H9 (cell line): ENCODE data around the gene TMEM219. TPM values are rescaled to one million over a fixed set of nuclear protein-coding genes. Genes with fewer than 3 reads are reported as not detected.

Source experiments
- DNase-seq: peaks from one replicate; pipeline ENCODE4 v3.0.0-alpha.2; 2017
- H2AFZ ChIP-seq: one replicate; pipeline ENCODE4 v1.6.1; 2013; ENCODE audit warnings: mild to moderate bottlenecking, low read length, control low read depth, moderate library complexity
- H2AK5ac ChIP-seq: 2 replicates; pipeline ENCODE4 v1.6.1; 2013; ENCODE audit warnings: low read length, control low read depth, mixed read lengths; ENCODE audit not compliant: insufficient read length
- H2BK120ac ChIP-seq: one replicate; pipeline ENCODE4 v1.6.1; 2013; ENCODE audit warnings: low read depth, mild to moderate bottlenecking, low read length, control low read depth, inconsistent platforms; ENCODE audit not compliant: poor library complexity, severe bottlenecking
- H2BK12ac ChIP-seq: 2 replicates; pipeline ENCODE4 v1.6.1; 2013; ENCODE audit warnings: low read length, control low read depth, mixed read lengths, low read depth; ENCODE audit not compliant: insufficient read length
- H2BK15ac ChIP-seq: 2 replicates; pipeline ENCODE4 v1.6.1; 2013; ENCODE audit warnings: low read depth, low read length, control low read depth
- H2BK20ac ChIP-seq: one replicate; pipeline ENCODE4 v1.6.1; 2013; ENCODE audit warnings: low read depth, mild to moderate bottlenecking, low read length, control low read depth, inconsistent platforms; ENCODE audit not compliant: poor library complexity, severe bottlenecking
- H2BK5ac ChIP-seq: 2 replicates; pipeline ENCODE4 v1.6.1; 2013; ENCODE audit warnings: low read length, control low read depth, mixed read lengths; ENCODE audit not compliant: insufficient read length
- H3K14ac ChIP-seq: 2 replicates; pipeline ENCODE4 v1.6.1; 2013; ENCODE audit warnings: low read length, control low read depth; ENCODE audit not compliant: insufficient read depth
- H3K18ac ChIP-seq: 2 replicates; pipeline ENCODE4 v1.6.1; 2013; ENCODE audit warnings: low read depth, mild to moderate bottlenecking, mixed read lengths, low read length, control low read depth; ENCODE audit not compliant: insufficient read length
- H3K23ac ChIP-seq: 2 replicates; pipeline ENCODE4 v1.6.1; 2013; ENCODE audit warnings: low read length, control low read depth, mixed read lengths, low read depth; ENCODE audit not compliant: insufficient read length
- H3K23me2 ChIP-seq: 2 replicates; pipeline ENCODE4 v1.6.1; 2013; ENCODE audit warnings: low read depth, mild to moderate bottlenecking, mixed read lengths, low read length, control low read depth; ENCODE audit not compliant: insufficient read length, poor library complexity, severe bottlenecking
- H3K27ac ChIP-seq: 2 replicates; pipeline ENCODE4 v1.5.1; 2013; ENCODE audit warnings: low read length, control low read depth, mixed read lengths, low read depth; ENCODE audit not compliant: insufficient read length
- H3K27me3 ChIP-seq: 2 replicates; pipeline ENCODE4 v1.6.1; 2013; ENCODE audit warnings: low read length, control low read depth, inconsistent platforms; ENCODE audit not compliant: insufficient read depth
- H3K4ac ChIP-seq: 2 replicates; pipeline ENCODE4 v1.6.1; 2013; ENCODE audit warnings: low read depth, mild to moderate bottlenecking, control low read depth, inconsistent platforms, low read length, moderate library complexity
- H3K4me1 ChIP-seq: 2 replicates; pipeline ENCODE4 v1.6.1; 2013; ENCODE audit warnings: low read length, control low read depth, inconsistent platforms; ENCODE audit not compliant: insufficient read depth
- H3K4me2 ChIP-seq: 2 replicates; pipeline ENCODE4 v1.6.1; 2013; ENCODE audit warnings: low read length, control low read depth, mixed read lengths; ENCODE audit not compliant: insufficient read length, insufficient read depth
- H3K56ac ChIP-seq: 2 replicates; pipeline ENCODE4 v1.6.1; 2013; ENCODE audit warnings: low read depth, mild to moderate bottlenecking, mixed read lengths, low read length, control low read depth; ENCODE audit not compliant: insufficient read length
- H3K79me1 ChIP-seq: 2 replicates; pipeline ENCODE4 v1.6.1; 2013; ENCODE audit warnings: low read depth, mild to moderate bottlenecking, moderate library complexity, low read length, control low read depth, inconsistent platforms; ENCODE audit not compliant: insufficient read depth, poor library complexity, severe bottlenecking
- H3K79me2 ChIP-seq: 2 replicates; pipeline ENCODE4 v1.6.1; 2013; ENCODE audit warnings: low read length, control low read depth, inconsistent platforms; ENCODE audit not compliant: insufficient read depth
- H3K9ac ChIP-seq: 2 replicates; pipeline ENCODE4 v1.6.1; 2013; ENCODE audit warnings: low read length, control low read depth, mixed read lengths; ENCODE audit not compliant: insufficient read length; ENCODE audit errors: extremely low read depth
- H3K9me3 ChIP-seq: one replicate; pipeline ENCODE4 v1.6.1; 2013; ENCODE audit warnings: low read depth, low read length, inconsistent platforms; ENCODE audit not compliant: control insufficient read depth
- H3T11ph ChIP-seq: one replicate; pipeline ENCODE4 v1.6.1; 2013; ENCODE audit warnings: mild to moderate bottlenecking, low read length, control low read depth, inconsistent platforms
- H4K20me1 ChIP-seq: one replicate; pipeline ENCODE4 v1.6.1; 2013; ENCODE audit not compliant: control insufficient read depth, insufficient read length, insufficient read depth
- H4K5ac ChIP-seq: 2 replicates; pipeline ENCODE4 v1.6.1; 2013; ENCODE audit warnings: low read depth, mild to moderate bottlenecking, mixed read lengths, low read length, control low read depth; ENCODE audit not compliant: insufficient read length
- H4K8ac ChIP-seq: replicated peaks from 2 replicates; pipeline ENCODE4 v1.6.1; 2013; ENCODE audit warnings: low read length, control low read depth, mixed read lengths, low read depth; ENCODE audit not compliant: insufficient read length
- H4K91ac ChIP-seq: 2 replicates; pipeline ENCODE4 v1.6.1; 2013; ENCODE audit warnings: low read depth, mild to moderate bottlenecking, moderate library complexity, mixed read lengths, low read length, control low read depth; ENCODE audit not compliant: insufficient read length
- H3K27ac Mint-ChIP-seq, 3 experiments: 2 replicates in 2 of 3; 3 replicates in 1 of 3; pipeline ENCODE4 v1.8.0; 2020 to 2021; ENCODE audit warnings: mixed read lengths in 3 of 3, mild to moderate bottlenecking in 1 of 3, moderate library complexity in 1 of 3
- H3K27me3 Mint-ChIP-seq: 2 replicates; pipeline ENCODE4 v1.8.0; 2021; ENCODE audit warnings: low read depth, mild to moderate bottlenecking, moderate library complexity, mixed read lengths
- H3K36me3 Mint-ChIP-seq, 3 experiments: 2 replicates in 2 of 3; 3 replicates in 1 of 3; pipeline ENCODE4 v1.8.0; 2020 to 2021; ENCODE audit warnings: low read depth in 3 of 3, mixed read lengths in 3 of 3; ENCODE audit not compliant: insufficient read depth in 1 of 3
- H3K4me1 Mint-ChIP-seq, 2 experiments: 2 replicates each; pipeline ENCODE4 v1.8.0; 2020; ENCODE audit warnings: mixed read lengths in 2 of 2
- H3K4me3 Mint-ChIP-seq, 2 experiments: 2 replicates in 1 of 2; 3 replicates in 1 of 2; pipeline ENCODE4 v1.8.0; 2020 to 2021; ENCODE audit warnings: mild to moderate bottlenecking in 2 of 2, mixed read lengths in 2 of 2, moderate library complexity in 1 of 2
- H3K9me3 Mint-ChIP-seq, 2 experiments: 2 replicates in 1 of 2; 3 replicates in 1 of 2; pipeline ENCODE4 v1.8.0; 2020; ENCODE audit warnings: mild to moderate bottlenecking in 2 of 2, mixed read lengths in 2 of 2, moderate library complexity in 1 of 2
- CTCF ChIP-seq: fragments of 200-600 bp; sonication (generic); conservative IDR thresholded peaks from 3 replicates; pipeline ENCODE4 v1.8.0; 2021; ENCODE audit warnings: antibody characterized with exemption, mild to moderate bottlenecking
- WGBS: extraction: QIAGEN DNeasy Blood & Tissue Kit; methylation state at CpG from one replicate; pipeline ENCODE4 v1.1.7; 2013; ENCODE audit warnings: missing lambda C conversion rate, low lambda C conversion rate, mixed read lengths; ENCODE audit not compliant: insufficient read length; ENCODE audit errors: extremely low coverage; 5-methylcytosine and 5-hydroxymethylcytosine counted together
- total RNA-seq: library from RNA; stranded (reverse); gene quantifications from 2 replicates; pipeline ENCODE4 v1.2.1, GENCODE V29; 2021

Gene TMEM219
- total RNA-seq, 1 experiment from 2014 or later = 89.1 TPM

GRCh38 chr16:29913514-29913913, 48.4 kb upstream of the TMEM219 start:
- Histone ChIP-seq H2BK5ac (no peak overlapping the region), H3K4ac (no peak overlapping the region), H3K4me1 (no peaks in the 10 kb centered on the region), H3K23ac (no peak overlapping the region), H3K27ac (no peak overlapping the region), H2AK5ac (no peak overlapping the region), H3T11ph (no peak overlapping the region), H3K27me3 (no peaks in the 10 kb centered on the region), H2BK12ac (no peak overlapping the region), H3K14ac (no peak overlapping the region), H3K4me2 (no peak overlapping the region), H3K18ac (no peak overlapping the region), H4K8ac (no peak overlapping the region), H2BK120ac (no peak overlapping the region), H4K5ac (no peak overlapping the region), H3K9me3 (no peaks in the 10 kb centered on the region), H3K79me2 (no peaks in the 10 kb centered on the region), H3K23me2 (no peaks in the 10 kb centered on the region), H2BK20ac (no peak overlapping the region), H3K9ac (no peak overlapping the region), H4K91ac (no peak overlapping the region), H4K20me1 (no peaks in the 10 kb centered on the region), H3K56ac (no peak overlapping the region), H3K79me1 (no peaks in the 10 kb centered on the region), H2BK15ac (no peak overlapping the region), H2AFZ (no peak overlapping the region)
- H3K27me3 Mint-ChIP-seq = no peaks in the 10 kb centered on the region
- peak overlapping the region in 2 of 3 experiments; percentile 44 to 81; a peak in 2 of 7 replicates for H3K27ac Mint-ChIP-seq
- H3K4me3 Mint-ChIP-seq = no peak overlapping the region
- no CpG with 5 or more reads among the region's 8 CpGs for WGBS
- DNase-seq = no peak
- peaks cover 3 to 8% of the 10 kb centered on the region in 2 experiments; a peak in 3 of 4 replicates for H3K4me1 Mint-ChIP-seq
- H3K9me3 Mint-ChIP-seq = no peaks in the 10 kb centered on the region; a peak in 1 of 5 replicates
- H3K36me3 Mint-ChIP-seq = peaks cover 18 to 28% (median 20%) of the 10 kb centered on the region in 3 experiments; a peak in 6 of 7 replicates
- TF ChIP-seq CTCF = no peak
